GM19043 (cell line): Measurements from ENCODE around the gene PABPC3.

Experiments
- ATAC-seq: cut with Tn5 transposase; IDR thresholded peaks from one replicate; pipeline ENCODE4 v1.9.1; 2021; ENCODE audit warnings: low read depth; ENCODE audit not compliant: unreplicated experiment

The PABPC3 gene

GRCh38 chr13:25110956-25111584 is 15.1 kb downstream of the PABPC3 start:
- ATAC-seq = no peak

- no peak for ATAC-seq
Observed at GRCh38 chr13:25111585-25111956, 15.6 kb downstream of the PABPC3 start.

GRCh38 chr13:25112695-25113255 is 16.8 kb downstream of the PABPC3 start:
- no peak for ATAC-seq

GRCh38 chr13:25114220-25114619 is 18.3 kb downstream of the PABPC3 start:
- no peak for ATAC-seq

GRCh38 chr13:25116044-25116443 is 20.1 kb downstream of the PABPC3 start:
- ATAC-seq = no peak

GRCh38 chr13:25117312-25117711 is 21.4 kb downstream of the PABPC3 start:
- no peak for ATAC-seq

GRCh38 chr13:25118378-25118905 is 22.5 kb downstream of the PABPC3 start:
- no peak for ATAC-seq

GRCh38 chr13:25130944-25131343 is 35.0 kb downstream of the PABPC3 start:
- no peak for ATAC-seq

- ATAC-seq = no peak
Observed at GRCh38 chr13:25131881-25132420, 36.0 kb downstream of the PABPC3 start.

GRCh38 chr13:25132751-25133390 is 36.9 kb downstream of the PABPC3 start:
- no peak for ATAC-seq

- no peak for ATAC-seq
Observed at GRCh38 chr13:25135896-25136295, 40.0 kb downstream of the PABPC3 start.

GRCh38 chr13:25136880-25137787 is 41.2 kb downstream of the PABPC3 start:
- ATAC-seq = no peak

GRCh38 chr13:25137788-25138115 is 41.8 kb downstream of the PABPC3 start:
- no peak for ATAC-seq

- ATAC-seq = no peak
Observed at GRCh38 chr13:25141042-25141441, 45.1 kb downstream of the PABPC3 start.

GRCh38 chr13:25143706-25144105 is 47.8 kb downstream of the PABPC3 start:
- no peak for ATAC-seq

- ATAC-seq = no peak
Observed at GRCh38 chr13:25147638-25148401, 51.9 kb downstream of the PABPC3 start.

GRCh38 chr13:25148402-25148771 is 52.5 kb downstream of the PABPC3 start:
- no peak for ATAC-seq
